Germinal center (tissue), 1 donor: ENCODE data around the gene MINDY3.
A peak's percentile ranks its signal among the peaks of the same experiment; 100 is the strongest.
"Not testable (repeated sequence)": the region's sequence is repeated elsewhere in the genome, so short reads cannot be mapped to it uniquely, and the experiment has no call there.

ENCODE experiments used
- DNase-seq: peaks from one replicate; pipeline ENCODE4 v3.0.0; 2012; ENCODE audit warnings: mixed read lengths, low spot score

MINDY3 gene

GRCh38 chr10:15780353-15781135, 79.8 kb downstream of the MINDY3 start:
- no peak for DNase-seq

GRCh38 chr10:15775513-15775912, 84.8 kb downstream of the MINDY3 start:
- no peak for DNase-seq

GRCh38 chr10:15774534-15774933, 85.8 kb downstream of the MINDY3 start:
- DNase-seq: not testable (repeated sequence)

GRCh38 chr10:15764892-15765454, 95.3 kb downstream of the MINDY3 start:
- no peak for DNase-seq

- no peak for DNase-seq
These were observed 97.3 kb downstream of the MINDY3 start for GRCh38 chr10:15763006-15763405.

GRCh38 chr10:15762239-15762638, 98.1 kb downstream of the MINDY3 start:
- not testable (repeated sequence) for DNase-seq

- not testable (repeated sequence) for DNase-seq
These were observed 99.1 kb downstream of the MINDY3 start for GRCh38 chr10:15761224-15761623.

- DNase-seq: no peak
These were observed 99.6 kb downstream of the MINDY3 start for GRCh38 chr10:15760681-15761080.

GRCh38 chr10:15759265-15759664, 101.0 kb downstream of the MINDY3 start:
- DNase-seq: no peak

GRCh38 chr10:15758618-15759017, 101.7 kb downstream of the MINDY3 start:
- no peak for DNase-seq

- no peak for DNase-seq
These were observed 105.4 kb downstream of the MINDY3 start for GRCh38 chr10:15754937-15755336.

GRCh38 chr10:15751046-15751445, 109.3 kb downstream of the MINDY3 start:
- DNase-seq: no peak

GRCh38 chr10:15748126-15748525, 112.2 kb downstream of the MINDY3 start:
- no peak for DNase-seq

GRCh38 chr10:15747632-15748031, 112.7 kb downstream of the MINDY3 start:
- no peak for DNase-seq

GRCh38 chr10:15745751-15746150, 114.6 kb downstream of the MINDY3 start:
- DNase-seq: no peak

GRCh38 chr10:15744217-15744865, 116.0 kb downstream of the MINDY3 start:
- peak; percentile 30 for DNase-seq

- DNase-seq: no peak
These were observed 116.9 kb downstream of the MINDY3 start for GRCh38 chr10:15743443-15743842.

GRCh38 chr10:15742836-15743235, 117.5 kb downstream of the MINDY3 start:
- no peak for DNase-seq

GRCh38 chr10:15742102-15742501, 118.2 kb downstream of the MINDY3 start:
- no peak for DNase-seq

- no peak for DNase-seq
These were observed 118.7 kb downstream of the MINDY3 start for GRCh38 chr10:15741581-15741980.

- DNase-seq: no peak
These were observed 120.0 kb downstream of the MINDY3 start for GRCh38 chr10:15740261-15740660.

- DNase-seq: no peak
These were observed 120.9 kb downstream of the MINDY3 start for GRCh38 chr10:15739254-15739970.
